Measurements from ENCODE around the gene THSD4. TPM values are rescaled to one million over a fixed set of nuclear protein-coding genes. Genes with fewer than 3 reads are reported as not detected.

The THSD4 gene
- total and polyA plus RNA-seq, 2 of the 8 experiments (the other 6 are each of a cell fraction or from before 2014, with no cell fraction given), result 2.5 to 6.2 TPM

GRCh38 chr15:71669688-71670087 lies 554.4 kb downstream of the THSD4 start:
- no peak overlapping the region for H2BK20ac ChIP-seq (ENCODE audit: low read length)
- no peak overlapping the region for H2BK120ac ChIP-seq (replicated peaks; ENCODE audit: low read depth, low read length)
- H3K18ac ChIP-seq (ENCODE audit: extremely low read depth, low read length), result no peak overlapping the region
- H2AFZ ChIP-seq (ENCODE audit: low read length), result no peak overlapping the region
- no peak overlapping the region for H3K14ac ChIP-seq (ENCODE audit: insufficient read length)
- no peak overlapping the region for H3K27ac ChIP-seq (ENCODE audit: low read depth, low read length)
- no peak overlapping the region for H3K23ac ChIP-seq (ENCODE audit: insufficient read length)
- FAIRE-seq, result no peak
- no peak overlapping the region for H3K4me2 ChIP-seq (ENCODE audit: insufficient read depth in 1 of 2, low read depth in 2 of 2, low read length in 2 of 2)
- H4K8ac ChIP-seq (ENCODE audit: extremely low read depth, insufficient read depth, low read length), result no peak overlapping the region
- H2BK5ac ChIP-seq (ENCODE audit: low read depth, low read length), result no peak overlapping the region
- ChIA-PET POLR2A (ENCODE audit: partially characterized antibody) (interaction anchor here (0.6 kb wide), 1 partner anchor 160 kb away, joined by 3 read pairs; no protein-coding TSS in a partner anchor), CTCF (ENCODE audit: partially characterized antibody) (no interaction called here)
- H3K4me1 ChIP-seq (replicated peaks in 1 of 4; ENCODE audit: control insufficient read depth in 3 of 4, insufficient read depth in 4 of 4, low read length in 3 of 4), result no peaks in the 10 kb centered on the region
- H3K23me2 ChIP-seq (ENCODE audit: low read depth, low read length), result no peaks in the 10 kb centered on the region
- no peaks in the 10 kb centered on the region for H3K27me3 ChIP-seq (replicated peaks in 1 of 4; ENCODE audit: control insufficient read depth in 3 of 4, extremely low read depth in 1 of 4, insufficient read depth in 3 of 4, low read length in 3 of 4)
- no peak overlapping the region for H2BK15ac ChIP-seq (ENCODE audit: low read length)
- H3K36me3 ChIP-seq (ENCODE audit: control insufficient read depth in 2 of 4, insufficient read depth in 4 of 4, low read length in 3 of 4), result no peaks in the 10 kb centered on the region
- H4K91ac ChIP-seq (replicated peaks; ENCODE audit: insufficient read length, low read length), result no peak overlapping the region
- no peaks in the 10 kb centered on the region for H4K20me1 ChIP-seq (replicated peaks in 1 of 2; ENCODE audit: control insufficient read depth in 1 of 2, insufficient read depth in 2 of 2, low read length in 2 of 2)
- 84% methylated on average over 4 of the region's 4 CpGs; no CpG with 5 or more reads in 1 of the 2 experiments for WGBS, 2 experiments (ENCODE audit: extremely low coverage in 1 of 2, insufficient coverage in 1 of 2, insufficient read length in 1 of 2, insufficient replicate concordance in 2 of 2, low coverage in 1 of 2, low lambda C conversion rate in 2 of 2, missing lambda C conversion rate in 1 of 2)
- H3K9ac ChIP-seq (replicated peaks in 1 of 4; ENCODE audit: extremely low read depth in 1 of 4, low read depth in 3 of 4, low read length in 3 of 4), result no peak overlapping the region
- H3K4me3 ChIP-seq (ENCODE audit: extremely low read depth in 1 of 4, insufficient read depth in 2 of 4, low read depth in 3 of 4, low read length in 4 of 4), result no peak overlapping the region
- H3K56ac ChIP-seq (replicated peaks; ENCODE audit: insufficient read length, low read depth, low read length), result no peak overlapping the region
- H4K5ac ChIP-seq (ENCODE audit: insufficient read length, low read depth, low read length), result no peak overlapping the region
- H3K79me2 ChIP-seq (ENCODE audit: control insufficient read depth in 1 of 2, insufficient read depth in 2 of 2, low read length in 2 of 2), result no peaks in the 10 kb centered on the region
- no peak overlapping the region for H2BK12ac ChIP-seq (ENCODE audit: low read depth, low read length)
- DNase-seq (ENCODE audit: low read depth in 1 of 2, low spot score in 2 of 2), result no peak
- no peaks in the 10 kb centered on the region for H3K79me1 ChIP-seq (ENCODE audit: low read depth, low read length)
- no peak for TF ChIP-seq CEBPB (IDR thresholded peaks at IDR 0.05; ENCODE audit: low read depth, low read length)
- no peak for TF ChIP-seq ASH2L (IDR thresholded peaks at IDR 0.05; ENCODE audit: low read length)
- TF ChIP-seq TBP (IDR thresholded peaks at IDR 0.05; ENCODE audit: low read depth, low read length), result no peak
- TF ChIP-seq TAF1 (IDR thresholded peaks at IDR 0.05; ENCODE audit: low read depth, low read length), result no peak
- no peak for TF ChIP-seq RFX5 (IDR thresholded peaks at IDR 0.05; ENCODE audit: borderline replicate concordance, low read depth, low read length)
- no peak for TF ChIP-seq KDM5A (IDR thresholded peaks at IDR 0.05; ENCODE audit: low read length)
- no peak for TF ChIP-seq CREB1 (IDR thresholded peaks at IDR 0.05)
- no peak for TF ChIP-seq FOSL1 (IDR thresholded peaks at IDR 0.05; ENCODE audit: insufficient read depth, low read depth, low read length)
- TF ChIP-seq KDM1A (IDR thresholded peaks at IDR 0.05; ENCODE audit: borderline replicate concordance, low read length), result no peak
- H2AK5ac ChIP-seq (ENCODE audit: low read depth, low read length), result no peak overlapping the region
- 0 out of 4 replicates have a peak, but pooled peaks cover 0 to 3% of the 10 kb centered on the region in 2 experiments for H3K9me3 ChIP-seq (ENCODE audit: insufficient read depth in 2 of 2, low read depth in 1 of 2, low read length in 1 of 2)
- no peak overlapping the region for H3K4ac ChIP-seq (replicated peaks; ENCODE audit: insufficient read length, low read depth, low read length)

Data from H1 (cell line).